A673 (cell line): ENCODE data around the gene MTG2. TPM values are rescaled to one million over a fixed set of nuclear protein-coding genes. Genes with fewer than 3 reads are reported as not detected.

ENCODE experiments used
- BruUV-seq: library from RNA; stranded (reverse); fragments of 400-500 nt; replicated peaks from 2 replicates; lab custom pipeline; 2021; lab: Mats Ljungman, UMichigan
- CTCF ChIA-PET: fragments of 300-600 bp; sonication (Branson Sonifier 250); formaldehyde crosslinking; loops from one replicate; lab custom pipeline; 2022; ENCODE audit warnings: antibody characterized with exemption; lab: Charles Lee
- POLR2A ChIA-PET: fragments of 300-600 bp; sonication (Branson Sonifier 250); formaldehyde crosslinking; loops from one replicate; lab custom pipeline; 2022; ENCODE audit warnings: antibody characterized with exemption; ENCODE audit not compliant: low non-redundant PET; lab: Charles Lee
- DNase-seq: peaks from one replicate; pipeline ENCODE4 v3.0.0-alpha.2; 2015; ENCODE audit warnings: low spot score
- H3K27ac ChIP-seq: fragments of 200-600 bp; sonication (generic); 2 replicates; pipeline ENCODE4 v1.5.1; 2016; ENCODE audit warnings: mixed run types, low read depth, mild to moderate bottlenecking, mixed read lengths, antibody characterized with exemption, low read length; ENCODE audit not compliant: poor library complexity, severe bottlenecking
- H3K27me3 ChIP-seq: fragments of 200-600 bp; sonication (generic); replicated peaks from 2 replicates; pipeline ENCODE4 v1.6.1; 2017; ENCODE audit warnings: mixed run types, low read depth, mild to moderate bottlenecking, mixed read lengths, antibody characterized with exemption, low read length; ENCODE audit not compliant: insufficient read depth, poor library complexity
- H3K36me3 ChIP-seq: fragments of 200-600 bp; sonication (generic); 2 replicates; pipeline ENCODE4 v1.6.1; 2016; ENCODE audit warnings: mixed run types, mild to moderate bottlenecking, mixed read lengths, antibody characterized with exemption, low read length; ENCODE audit not compliant: insufficient read depth, poor library complexity, severe bottlenecking
- H3K4me1 ChIP-seq: fragments of 200-600 bp; sonication (generic); 2 replicates; pipeline ENCODE4 v1.6.1; 2017; ENCODE audit warnings: mixed run types, mild to moderate bottlenecking, mixed read lengths, antibody characterized with exemption, low read length; ENCODE audit not compliant: insufficient read depth, poor library complexity, severe bottlenecking
- H3K4me3 ChIP-seq: fragments of 200-600 bp; sonication (generic); 2 replicates; pipeline ENCODE4 v1.5.1; 2016; ENCODE audit warnings: low read depth, mixed run types, mild to moderate bottlenecking, mixed read lengths, low read length; ENCODE audit not compliant: poor library complexity, severe bottlenecking
- H3K9me3 ChIP-seq: fragments of 200-600 bp; sonication (generic); 2 replicates; pipeline ENCODE4 v1.6.1; 2016; ENCODE audit warnings: mixed run types, low read depth, mild to moderate bottlenecking, mixed read lengths, antibody characterized with exemption, low read length; ENCODE audit not compliant: poor library complexity, severe bottlenecking
- CTCF ChIP-seq: fragments of 300-800, 200-600 bp; sonication (generic); conservative IDR thresholded peaks from 2 replicates; pipeline ENCODE4 v1.5.1; 2017; ENCODE audit warnings: low read depth, mild to moderate bottlenecking, antibody characterized with exemption, low read length, moderate library complexity, mixed read lengths
- EZH2 ChIP-seq: fragments of 200-600 bp; sonication (generic); IDR thresholded peaks from 2 replicates; pipeline ENCODE4 v1.6.1; 2017; ENCODE audit warnings: borderline replicate concordance, low read depth, mild to moderate bottlenecking, mixed read lengths, antibody characterized with exemption, low read length; ENCODE audit not compliant: poor library complexity, severe bottlenecking
- intact Hi-C: fragments of 100-400 bp; cut with micrococcal nuclease; formaldehyde crosslinking; loops from one replicate; pipeline ENCODE4 v1.10.0; 2022; ENCODE audit not compliant: unreplicated experiment
- total RNA-seq: library from RNA; stranded (reverse); gene quantifications from 2 replicates; pipeline ENCODE4 v1.2.3, GENCODE V29; 2021

MTG2 gene
- total RNA-seq, 1 experiment from 2014 or later: 40.9 TPM

- intact Hi-C loops: no loop called here
- H3K27me3 ChIP-seq: peaks cover 94% of the 10 kb centered on the region
- POLR2A ChIA-PET: no interaction called here
- no peak for TF ChIP-seq EZH2
- TF ChIP-seq CTCF: no peak
- BruUV-seq: no TSS peak
- no peak for DNase-seq
- no peaks in the 10 kb centered on the region for H3K36me3 ChIP-seq
- H3K4me1 ChIP-seq: peaks cover 5% of the 10 kb centered on the region
- no peaks in the 10 kb centered on the region for H3K9me3 ChIP-seq
- H3K4me3 ChIP-seq: no peak overlapping the region
- no peak overlapping the region for H3K27ac ChIP-seq
- CTCF ChIA-PET: no interaction called here
Observed at GRCh38 chr20:62220666-62221568, 38.1 kb downstream of the MTG2 start.

- H3K27ac ChIP-seq: no peak overlapping the region
- CTCF ChIA-PET: interaction anchor here (0.6 kb wide), 1 partner anchor 100 kb away, joined by 4 read pairs; the partner anchor contains the start of gene LSM14B
- DNase-seq: no peak
- no peaks in the 10 kb centered on the region for H3K9me3 ChIP-seq
- intact Hi-C loops: no loop called here
- H3K27me3 ChIP-seq: peaks cover 93% of the 10 kb centered on the region
- TF ChIP-seq CTCF: no peak
- no peak for TF ChIP-seq EZH2
- no peak overlapping the region for H3K4me3 ChIP-seq
- H3K4me1 ChIP-seq: peaks cover 5% of the 10 kb centered on the region
- BruUV-seq: no TSS peak
- POLR2A ChIA-PET: no interaction called here
- H3K36me3 ChIP-seq: no peaks in the 10 kb centered on the region
Observed at GRCh38 chr20:62222266-62222850, 39.5 kb downstream of the MTG2 start.

GRCh38 chr20:62222972-62223371 lies 40.1 kb downstream of the MTG2 start:
- H3K4me1 ChIP-seq: peaks cover 5% of the 10 kb centered on the region
- no TSS peak for BruUV-seq
- H3K27me3 ChIP-seq: peaks cover 88% of the 10 kb centered on the region
- H3K9me3 ChIP-seq: no peaks in the 10 kb centered on the region
- H3K27ac ChIP-seq: no peak overlapping the region
- TF ChIP-seq EZH2 (no peak), CTCF (no peak)
- H3K36me3 ChIP-seq: no peaks in the 10 kb centered on the region
- ChIA-PET POLR2A (no interaction called here), CTCF (interaction anchor here (0.6 kb wide), 1 partner anchor 101 kb away, joined by 4 read pairs; the partner anchor contains the start of gene LSM14B)
- DNase-seq: no peak
- intact Hi-C loops: no loop called here
- H3K4me3 ChIP-seq: no peak overlapping the region
